ENCODE measurements around the gene USP1.

The USP1 gene

GRCh38 chr1:62492521-62492920, 55.7 kb downstream of the USP1 start:
- DNase-seq (ENCODE audit: low read depth, low spot score): no peak
- in situ Hi-C loops (cut with HindIII; ENCODE audit: low sequenced_read_pairs): no loop called here
- no peak overlapping the region for H3K4me3 ChIP-seq (ENCODE audit: low read depth, low read length)
- no peak for TF ChIP-seq CTCF (IDR thresholded peaks at IDR 0.05; ENCODE audit: low read depth, low read length)

GRCh38 chr1:62493656-62494055, 56.8 kb downstream of the USP1 start:
- H3K4me3 ChIP-seq (ENCODE audit: low read depth, low read length): no peak overlapping the region
- TF ChIP-seq CTCF (IDR thresholded peaks at IDR 0.05; ENCODE audit: low read depth, low read length): no peak
- DNase-seq (ENCODE audit: low read depth, low spot score): peak; percentile 22
- in situ Hi-C loops (cut with HindIII; ENCODE audit: low sequenced_read_pairs): no loop called here

GRCh38 chr1:62494137-62494536, 57.3 kb downstream of the USP1 start:
- no peak overlapping the region for H3K4me3 ChIP-seq (ENCODE audit: low read depth, low read length)
- in situ Hi-C loops (cut with HindIII; ENCODE audit: low sequenced_read_pairs): no loop called here
- DNase-seq (ENCODE audit: low read depth, low spot score): no peak
- no peak for TF ChIP-seq CTCF (IDR thresholded peaks at IDR 0.05; ENCODE audit: low read depth, low read length)

- no peak for DNase-seq (ENCODE audit: low read depth, low spot score)
- in situ Hi-C loops (cut with HindIII; ENCODE audit: low sequenced_read_pairs): no loop called here
- no peak overlapping the region for H3K4me3 ChIP-seq (ENCODE audit: low read depth, low read length)
- TF ChIP-seq CTCF (IDR thresholded peaks at IDR 0.05; ENCODE audit: low read depth, low read length): no peak
Observed at GRCh38 chr1:62500210-62500609, 63.4 kb downstream of the USP1 start.
